GM12892 (cell line): ENCODE measurements around the gene TRDN.

ENCODE experiments used
- POLR2A ChIP-seq: IDR thresholded peaks from 2 replicates; pipeline ENCODE4 v1.6.1; 2011; ENCODE audit warnings: low read depth, low read length, control low read depth
- POLR2AphosphoS5 ChIP-seq: IDR thresholded peaks from 2 replicates; pipeline ENCODE4 v1.6.1; 2011; ENCODE audit warnings: low read depth, low read length, control low read depth

DNA sequence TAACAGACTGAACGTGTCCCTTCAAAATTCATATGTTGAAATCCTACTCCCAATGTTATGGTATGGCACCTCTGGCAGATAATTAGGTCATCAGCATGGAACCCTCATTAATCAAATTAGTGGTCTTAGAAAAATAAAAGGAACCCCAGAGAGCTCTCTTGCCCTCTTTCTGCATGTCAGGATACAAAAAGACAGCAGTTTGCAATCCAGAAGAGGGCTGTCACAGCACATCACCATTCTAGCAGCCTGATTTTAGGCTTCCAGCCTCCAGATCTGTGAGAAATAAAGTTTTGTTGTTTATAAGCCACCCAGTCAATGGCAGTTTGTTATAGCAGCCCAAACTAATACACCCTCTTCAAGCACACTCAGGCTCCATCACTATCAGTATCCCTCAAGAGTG, 292.9 kb downstream of the TRDN start:
- no peak for TF ChIP-seq POLR2A
- no peak for TF ChIP-seq POLR2AphosphoS5
